HEK293 (cell line): ENCODE results near the gene CEBPE.

Source experiments
- CTCF ChIA-PET: fragments of 350-600 bp; formaldehyde crosslinking; extraction: SDS; loops from one replicate; lab custom pipeline; 2021; ENCODE audit warnings: antibody characterized with exemption; lab: Yijun Ruan, JAX
- POLR2A ChIA-PET: fragments of 300-600 bp; formaldehyde crosslinking; extraction: SDS; loops from one replicate; lab custom pipeline; 2020; ENCODE audit warnings: antibody characterized with exemption, inconsistent platforms; lab: Yijun Ruan, JAX
- H3K27ac ChIP-seq: fragments of 200-500 bp; sonication (Bioruptor generic); 2 replicates; pipeline ENCODE4 v1.5.1; 2014; ENCODE audit warnings: low read depth, low read length, control low read depth, inconsistent platforms; ENCODE audit errors: extremely low read depth
- H3K36me3 ChIP-seq, 2 experiments: fragments of 200-500 bp in 1 of 2; sonication (Bioruptor generic) in 1 of 2; 1 replicate in 1 of 2; 2 replicates in 1 of 2; pipeline ENCODE4 v1.5.1; 2014 to 2017; ENCODE audit warnings: inconsistent platforms in 2 of 2, low read length in 2 of 2; ENCODE audit not compliant: control insufficient read depth in 2 of 2, insufficient read depth in 1 of 2
- H3K4me1 ChIP-seq: fragments of 200-500 bp; sonication (Bioruptor generic); 2 replicates; pipeline ENCODE4 v1.5.1; 2014; ENCODE audit warnings: mild to moderate bottlenecking, low read length, inconsistent platforms; ENCODE audit not compliant: control insufficient read depth, insufficient read depth
- H3K4me3 ChIP-seq: 2 replicates; pipeline ENCODE4 v1.5.1; 2011; ENCODE audit warnings: low read depth, mild to moderate bottlenecking, control low read depth, low read length, moderate library complexity
- H3K9me3 ChIP-seq: fragments of 200-500 bp; sonication (Bioruptor generic); 2 replicates; pipeline ENCODE4 v1.5.1; 2014; ENCODE audit warnings: low read depth, low read length, inconsistent platforms; ENCODE audit not compliant: control insufficient read depth, insufficient read depth
- GLIS2 ChIP-seq: fragments of 450-650 bp; formaldehyde crosslinking; IDR thresholded peaks from 2 replicates; pipeline ENCODE4 v1.5.1; 2016; ENCODE audit warnings: missing biosample characterization, missing genetic modification characterization
- KLF1 ChIP-seq: fragments of 450-650 bp; formaldehyde crosslinking; IDR thresholded peaks from 2 replicates; pipeline ENCODE4 v1.5.1; 2016; ENCODE audit warnings: missing biosample characterization, missing genetic modification characterization
- OSR2 ChIP-seq: fragments of 450-650 bp; formaldehyde crosslinking; IDR thresholded peaks from 2 replicates; pipeline ENCODE4 v1.5.1; 2016; ENCODE audit warnings: missing biosample characterization, missing genetic modification characterization
- PRDM1 ChIP-seq: fragments of 450-650 bp; formaldehyde crosslinking; IDR thresholded peaks from 2 replicates; pipeline ENCODE4; 2016; ENCODE audit warnings: missing biosample characterization, missing genetic modification characterization
- SP2 ChIP-seq: fragments of 450-650 bp; formaldehyde crosslinking; IDR thresholded peaks from 2 replicates; pipeline ENCODE4 v1.5.1; 2016; ENCODE audit warnings: missing biosample characterization, missing genetic modification characterization
- ZBTB17 ChIP-seq: fragments of 450-650 bp; formaldehyde crosslinking; IDR thresholded peaks from 2 replicates; pipeline ENCODE4 v1.5.1; 2016; ENCODE audit warnings: missing biosample characterization, missing genetic modification characterization
- ZEB2 ChIP-seq: fragments of 450-650 bp; formaldehyde crosslinking; IDR thresholded peaks from 2 replicates; pipeline ENCODE4 v1.5.1; 2016; ENCODE audit warnings: missing biosample characterization, missing genetic modification characterization
- ZNF501 ChIP-seq: fragments of 450-650 bp; formaldehyde crosslinking; IDR thresholded peaks from 2 replicates; pipeline ENCODE4 v1.5.1; 2016; ENCODE audit warnings: missing biosample characterization, missing genetic modification characterization
- ZNF585B ChIP-seq: fragments of 450-650 bp; formaldehyde crosslinking; IDR thresholded peaks from 2 replicates; pipeline ENCODE4 v1.5.1; 2016; ENCODE audit warnings: missing biosample characterization, missing genetic modification characterization
- ZNF626 ChIP-seq: fragments of 450-650 bp; sonication (Bioruptor Pico); formaldehyde crosslinking; IDR thresholded peaks from 2 replicates; pipeline ENCODE4 v1.5.1; 2018; ENCODE audit warnings: missing biosample characterization, missing genetic modification characterization, inconsistent platforms
- ZNF629 ChIP-seq: fragments of 450-650 bp; formaldehyde crosslinking; IDR thresholded peaks from 2 replicates; pipeline ENCODE4 v1.5.1; 2017; ENCODE audit warnings: missing biosample characterization, missing genetic modification characterization
- ZNF677 ChIP-seq: fragments of 450-650 bp; IDR thresholded peaks from 2 replicates; pipeline ENCODE4 v1.5.0; 2018; ENCODE audit warnings: missing biosample characterization, mild to moderate bottlenecking, missing genetic modification characterization, moderate library complexity
- ZNF747 ChIP-seq: fragments of 450-650 bp; formaldehyde crosslinking; IDR thresholded peaks from 2 replicates; pipeline ENCODE4 v1.5.1; 2016; ENCODE audit warnings: missing biosample characterization, missing genetic modification characterization
- TF ChIP-seq, protein P1 (sequence below): fragments of 450-650 bp; formaldehyde crosslinking; IDR thresholded peaks from 2 replicates; pipeline ENCODE4 v1.5.1; 2016; ENCODE audit warnings: missing biosample characterization, missing genetic modification characterization
- TF ChIP-seq, protein P2 (sequence below): fragments of 450-650 bp; formaldehyde crosslinking; IDR thresholded peaks from 2 replicates; pipeline ENCODE4 v1.5.1; 2016; ENCODE audit warnings: missing biosample characterization, missing genetic modification characterization
- TF ChIP-seq, protein P3 (sequence below): IDR thresholded peaks from 2 replicates; pipeline ENCODE4 v1.6.1; 2011; ENCODE audit warnings: mild to moderate bottlenecking, low read depth, low read length, borderline replicate concordance
- TF ChIP-seq, protein P4 (sequence below): fragments of 450-650 bp; formaldehyde crosslinking; IDR thresholded peaks from 2 replicates; pipeline ENCODE4; 2016; ENCODE audit warnings: missing biosample characterization, missing genetic modification characterization
- TF ChIP-seq, protein P5 (sequence below): fragments of 450-650 bp; formaldehyde crosslinking; IDR thresholded peaks from 2 replicates; pipeline ENCODE4 v1.5.1; 2016; ENCODE audit warnings: missing biosample characterization, missing genetic modification characterization, borderline replicate concordance
- TF ChIP-seq, protein P6 (sequence below): fragments of 450-650 bp; formaldehyde crosslinking; IDR thresholded peaks from 2 replicates; pipeline ENCODE4 v1.5.1; 2016; ENCODE audit warnings: missing biosample characterization, missing genetic modification characterization
- TF ChIP-seq, protein P7 (sequence below): fragments of 450-650 bp; formaldehyde crosslinking; IDR thresholded peaks from 2 replicates; pipeline ENCODE4 v1.5.1; 2017; ENCODE audit warnings: missing biosample characterization, mild to moderate bottlenecking, missing genetic modification characterization, moderate library complexity

Gene CEBPE

DNA sequence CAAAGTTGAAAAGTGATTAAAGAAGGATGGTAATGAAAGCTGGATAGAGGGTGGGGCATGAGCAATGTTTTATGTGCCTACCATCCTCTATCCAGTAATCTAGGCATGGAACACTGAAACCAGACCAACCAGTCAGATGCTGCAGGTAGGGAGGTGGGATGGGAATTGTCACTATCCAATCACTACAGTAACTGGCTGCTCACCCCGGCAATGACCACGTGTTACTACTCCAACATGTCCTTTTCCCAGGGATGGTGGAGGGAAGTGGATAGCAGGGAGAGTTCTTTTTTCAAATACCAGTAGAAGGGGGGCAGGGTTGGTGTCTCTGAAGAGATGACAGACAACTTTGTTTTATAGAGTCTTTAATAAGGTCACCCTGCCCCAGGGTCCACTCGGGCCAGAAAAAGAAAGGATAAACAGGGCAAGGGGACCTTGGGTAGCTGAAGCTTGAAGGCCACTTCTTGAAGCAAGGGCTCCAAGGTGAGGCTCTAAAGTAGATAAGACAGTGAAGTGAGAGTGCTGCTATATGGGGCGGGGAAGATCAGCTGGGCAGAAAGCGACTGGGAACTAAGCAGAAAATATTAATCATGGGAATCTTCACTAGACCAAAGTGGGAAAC is 47.0 kb downstream of the CEBPE start:
- Histone ChIP-seq H3K36me3 (peaks cover 25 to 60% of the 10 kb centered on the region in 2 experiments), H3K4me1 (peaks cover 16% of the 10 kb centered on the region), H3K9me3 (no peaks in the 10 kb centered on the region), H3K4me3 (no peak overlapping the region), H3K27ac (peak overlapping the region; percentile 84)
- ChIA-PET POLR2A (interaction anchor here (0.6 to 3.5 kb wide), 14 partner anchors 8 to 249 kb away, joined by 3 to 48 read pairs (median 4); partner anchors contain the start of genes ACIN1, AJUBA, C14orf119 and PABPN1), CTCF (interaction anchor here (0.6 to 4.0 kb wide), 13 partner anchors 10 to 136 kb away, joined by 3 to 21 read pairs (median 7); partner anchors contain the start of genes ACIN1, C14orf119 and CDH24)
- TF ChIP-seq SP2 (tag by site-specific recombination), result peak; percentile 22; the same call in 1 of the 2 replicates
- TF ChIP-seq ZBTB17, result peak; percentile 60; the same call in 1 of the 2 replicates
- TF ChIP-seq OSR2 (tag by site-specific recombination), result 0 out of 2 replicates have a peak, but pooled peaks have one; percentile 0
- TF ChIP-seq, protein P1, sequence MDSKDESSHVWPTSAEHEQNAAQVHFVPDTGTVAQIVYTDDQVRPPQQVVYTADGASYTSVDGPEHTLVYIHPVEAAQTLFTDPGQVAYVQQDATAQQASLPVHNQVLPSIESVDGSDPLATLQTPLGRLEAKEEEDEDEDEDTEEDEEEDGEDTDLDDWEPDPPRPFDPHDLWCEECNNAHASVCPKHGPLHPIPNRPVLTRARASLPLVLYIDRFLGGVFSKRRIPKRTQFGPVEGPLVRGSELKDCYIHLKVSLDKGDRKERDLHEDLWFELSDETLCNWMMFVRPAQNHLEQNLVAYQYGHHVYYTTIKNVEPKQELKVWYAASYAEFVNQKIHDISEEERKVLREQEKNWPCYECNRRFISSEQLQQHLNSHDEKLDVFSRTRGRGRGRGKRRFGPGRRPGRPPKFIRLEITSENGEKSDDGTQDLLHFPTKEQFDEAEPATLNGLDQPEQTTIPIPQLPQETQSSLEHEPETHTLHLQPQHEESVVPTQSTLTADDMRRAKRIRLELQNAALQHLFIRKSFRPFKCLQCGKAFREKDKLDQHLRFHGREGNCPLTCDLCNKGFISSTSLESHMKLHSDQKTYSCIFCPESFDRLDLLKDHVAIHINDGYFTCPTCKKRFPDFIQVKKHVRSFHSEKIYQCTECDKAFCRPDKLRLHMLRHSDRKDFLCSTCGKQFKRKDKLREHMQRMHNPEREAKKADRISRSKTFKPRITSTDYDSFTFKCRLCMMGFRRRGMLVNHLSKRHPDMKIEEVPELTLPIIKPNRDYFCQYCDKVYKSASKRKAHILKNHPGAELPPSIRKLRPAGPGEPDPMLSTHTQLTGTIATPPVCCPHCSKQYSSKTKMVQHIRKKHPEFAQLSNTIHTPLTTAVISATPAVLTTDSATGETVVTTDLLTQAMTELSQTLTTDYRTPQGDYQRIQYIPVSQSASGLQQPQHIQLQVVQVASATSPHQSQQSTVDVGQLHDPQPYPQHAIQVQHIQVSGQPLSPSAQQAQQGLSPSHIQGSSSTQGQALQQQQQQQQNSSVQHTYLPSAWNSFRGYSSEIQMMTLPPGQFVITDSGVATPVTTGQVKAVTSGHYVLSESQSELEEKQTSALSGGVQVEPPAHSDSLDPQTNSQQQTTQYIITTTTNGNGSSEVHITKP, result peak; percentile 54; the same call in 1 of the 2 replicates
- TF ChIP-seq, protein P2, sequence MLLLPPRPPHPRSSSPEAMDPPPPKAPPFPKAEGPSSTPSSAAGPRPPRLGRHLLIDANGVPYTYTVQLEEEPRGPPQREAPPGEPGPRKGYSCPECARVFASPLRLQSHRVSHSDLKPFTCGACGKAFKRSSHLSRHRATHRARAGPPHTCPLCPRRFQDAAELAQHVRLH (tag by site-specific recombination), result 0 out of 2 replicates have a peak, but pooled peaks have one; percentile 6
- TF ChIP-seq, protein P3, sequence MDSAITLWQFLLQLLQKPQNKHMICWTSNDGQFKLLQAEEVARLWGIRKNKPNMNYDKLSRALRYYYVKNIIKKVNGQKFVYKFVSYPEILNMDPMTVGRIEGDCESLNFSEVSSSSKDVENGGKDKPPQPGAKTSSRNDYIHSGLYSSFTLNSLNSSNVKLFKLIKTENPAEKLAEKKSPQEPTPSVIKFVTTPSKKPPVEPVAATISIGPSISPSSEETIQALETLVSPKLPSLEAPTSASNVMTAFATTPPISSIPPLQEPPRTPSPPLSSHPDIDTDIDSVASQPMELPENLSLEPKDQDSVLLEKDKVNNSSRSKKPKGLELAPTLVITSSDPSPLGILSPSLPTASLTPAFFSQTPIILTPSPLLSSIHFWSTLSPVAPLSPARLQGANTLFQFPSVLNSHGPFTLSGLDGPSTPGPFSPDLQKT, result no peak
- TF ChIP-seq ZEB2 (tag by site-specific recombination), result 0 out of 2 replicates have a peak, but pooled peaks have one; percentile 9
- TF ChIP-seq, protein P4, sequence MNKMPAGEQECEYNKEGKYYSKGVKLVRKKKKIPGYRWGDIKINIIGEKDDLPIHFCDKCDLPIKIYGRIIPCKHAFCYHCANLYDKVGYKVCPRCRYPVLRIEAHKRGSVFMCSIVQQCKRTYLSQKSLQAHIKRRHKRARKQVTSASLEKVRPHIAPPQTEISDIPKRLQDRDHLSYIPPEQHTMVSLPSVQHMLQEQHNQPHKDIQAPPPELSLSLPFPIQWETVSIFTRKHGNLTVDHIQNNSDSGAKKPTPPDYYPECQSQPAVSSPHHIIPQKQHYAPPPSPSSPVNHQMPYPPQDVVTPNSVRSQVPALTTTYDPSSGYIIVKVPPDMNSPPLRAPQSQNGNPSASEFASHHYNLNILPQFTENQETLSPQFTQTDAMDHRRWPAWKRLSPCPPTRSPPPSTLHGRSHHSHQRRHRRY (tag by site-specific recombination), result no peak
- TF ChIP-seq PRDM1 (tag by site-specific recombination), result 0 out of 2 replicates have a peak, but pooled peaks have one; percentile 23

DNA sequence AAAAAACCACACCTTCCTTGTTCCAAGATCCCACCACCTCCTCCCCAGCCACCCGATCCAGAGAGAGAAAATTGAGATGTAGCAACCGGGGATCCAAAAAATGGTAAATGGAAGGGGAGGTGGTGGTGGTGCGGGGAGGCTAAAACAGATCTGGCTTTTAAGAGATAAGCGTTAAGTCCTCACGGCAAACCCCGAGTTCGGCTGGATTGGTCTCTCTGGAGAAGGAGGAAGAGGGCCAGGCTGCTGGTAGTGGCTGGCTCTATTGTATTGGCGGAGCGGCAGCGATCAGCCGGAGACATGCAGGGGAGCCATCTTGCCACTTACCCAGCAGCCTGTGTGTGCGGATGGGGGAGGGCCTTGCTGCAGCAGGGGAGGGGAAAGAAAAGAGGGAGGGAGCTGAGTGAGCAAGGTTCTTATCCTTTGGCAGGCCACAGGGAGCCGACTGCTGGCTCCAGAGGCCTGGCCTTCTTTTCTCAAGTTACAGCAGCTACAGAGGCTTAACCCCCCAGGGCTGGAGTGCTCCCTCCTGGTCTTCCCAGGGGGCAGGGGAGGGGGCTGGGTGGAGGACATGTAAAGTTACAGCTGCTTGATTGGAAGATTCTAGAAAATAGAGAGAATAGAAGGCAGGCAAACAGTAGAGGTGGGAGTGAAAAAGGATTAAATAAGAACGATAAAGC is 47.7 kb downstream of the CEBPE start:
- peaks cover 28 to 59% of the 10 kb centered on the region in 2 experiments for H3K36me3 ChIP-seq
- peaks cover 16% of the 10 kb centered on the region for H3K4me1 ChIP-seq
- CTCF ChIA-PET, result interaction anchor here (0.6 to 4.0 kb wide), 14 partner anchors 9 to 1160 kb away, joined by 3 to 21 read pairs (median 8); partner anchors contain the start of genes ACIN1, C14orf119 and CDH24
- H3K27ac ChIP-seq, result peak overlapping the region; percentile 84
- no peaks in the 10 kb centered on the region for H3K9me3 ChIP-seq
- peak overlapping the region; percentile 65 for H3K4me3 ChIP-seq
- POLR2A ChIA-PET, result interaction anchor here (0.6 to 3.5 kb wide), 14 partner anchors 8 to 250 kb away, joined by 3 to 48 read pairs (median 4); partner anchors contain the start of genes ACIN1, AJUBA, C14orf119 and PABPN1
- TF ChIP-seq ZNF501 (tag by site-specific recombination) (no peak), ZNF629 (tag by site-specific recombination) (peak; percentile 71), OSR2 (tag by site-specific recombination) (peak; percentile 91), GLIS2 (tag by site-specific recombination) (peak; percentile 97), ZNF677 (tag by site-specific recombination) (no peak), ZNF585B (no peak), ZNF626 (tag by site-specific recombination) (no peak), ZNF747 (tag by site-specific recombination) (no peak), KLF1 (tag by site-specific recombination) (peak; percentile 67; the same call in 1 of the 2 replicates)
- TF ChIP-seq, protein P5, sequence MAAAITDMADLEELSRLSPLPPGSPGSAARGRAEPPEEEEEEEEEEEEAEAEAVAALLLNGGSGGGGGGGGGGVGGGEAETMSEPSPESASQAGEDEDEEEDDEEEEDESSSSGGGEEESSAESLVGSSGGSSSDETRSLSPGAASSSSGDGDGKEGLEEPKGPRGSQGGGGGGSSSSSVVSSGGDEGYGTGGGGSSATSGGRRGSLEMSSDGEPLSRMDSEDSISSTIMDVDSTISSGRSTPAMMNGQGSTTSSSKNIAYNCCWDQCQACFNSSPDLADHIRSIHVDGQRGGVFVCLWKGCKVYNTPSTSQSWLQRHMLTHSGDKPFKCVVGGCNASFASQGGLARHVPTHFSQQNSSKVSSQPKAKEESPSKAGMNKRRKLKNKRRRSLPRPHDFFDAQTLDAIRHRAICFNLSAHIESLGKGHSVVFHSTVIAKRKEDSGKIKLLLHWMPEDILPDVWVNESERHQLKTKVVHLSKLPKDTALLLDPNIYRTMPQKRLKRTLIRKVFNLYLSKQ (tag by site-specific recombination), result no peak
- TF ChIP-seq, protein P6, sequence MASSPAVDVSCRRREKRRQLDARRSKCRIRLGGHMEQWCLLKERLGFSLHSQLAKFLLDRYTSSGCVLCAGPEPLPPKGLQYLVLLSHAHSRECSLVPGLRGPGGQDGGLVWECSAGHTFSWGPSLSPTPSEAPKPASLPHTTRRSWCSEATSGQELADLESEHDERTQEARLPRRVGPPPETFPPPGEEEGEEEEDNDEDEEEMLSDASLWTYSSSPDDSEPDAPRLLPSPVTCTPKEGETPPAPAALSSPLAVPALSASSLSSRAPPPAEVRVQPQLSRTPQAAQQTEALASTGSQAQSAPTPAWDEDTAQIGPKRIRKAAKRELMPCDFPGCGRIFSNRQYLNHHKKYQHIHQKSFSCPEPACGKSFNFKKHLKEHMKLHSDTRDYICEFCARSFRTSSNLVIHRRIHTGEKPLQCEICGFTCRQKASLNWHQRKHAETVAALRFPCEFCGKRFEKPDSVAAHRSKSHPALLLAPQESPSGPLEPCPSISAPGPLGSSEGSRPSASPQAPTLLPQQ (tag by site-specific recombination), result peak; percentile 38; the same call in 1 of the 2 replicates
- TF ChIP-seq, protein P7, sequence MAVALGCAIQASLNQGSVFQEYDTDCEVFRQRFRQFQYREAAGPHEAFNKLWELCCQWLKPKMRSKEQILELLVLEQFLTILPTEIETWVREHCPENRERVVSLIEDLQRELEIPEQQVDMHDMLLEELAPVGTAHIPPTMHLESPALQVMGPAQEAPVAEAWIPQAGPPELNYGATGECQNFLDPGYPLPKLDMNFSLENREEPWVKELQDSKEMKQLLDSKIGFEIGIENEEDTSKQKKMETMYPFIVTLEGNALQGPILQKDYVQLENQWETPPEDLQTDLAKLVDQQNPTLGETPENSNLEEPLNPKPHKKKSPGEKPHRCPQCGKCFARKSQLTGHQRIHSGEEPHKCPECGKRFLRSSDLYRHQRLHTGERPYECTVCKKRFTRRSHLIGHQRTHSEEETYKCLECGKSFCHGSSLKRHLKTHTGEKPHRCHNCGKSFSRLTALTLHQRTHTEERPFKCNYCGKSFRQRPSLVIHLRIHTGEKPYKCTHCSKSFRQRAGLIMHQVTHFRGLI, result peak; percentile 34; the same call in 1 of the 2 replicates
